Liver (tissue), 3 donors: Measurements from ENCODE around the gene CCNB1IP1.

ENCODE experiments used
- EGR1 ChIP-seq, 2 donors: IDR thresholded peaks; 2 replicates each; pipeline ENCODE4 v1.6.1; 2016 to 2018; ENCODE audit warnings: antibody characterized with exemption in 2 of 2, low read depth in 2 of 2
- HNF4G ChIP-seq: IDR thresholded peaks from 2 replicates; pipeline ENCODE4 v1.6.1; 2016; ENCODE audit warnings: antibody characterized with exemption
- NR2F2 ChIP-seq: IDR thresholded peaks from 2 replicates; pipeline ENCODE4 v1.6.1; 2016; ENCODE audit warnings: antibody characterized with exemption
- TAF1 ChIP-seq: conservative IDR thresholded peaks from 2 replicates; pipeline ENCODE4 v1.6.1; 2016; ENCODE audit warnings: antibody characterized with exemption, mild to moderate bottlenecking
- TF ChIP-seq, protein P1 (sequence below): IDR thresholded peaks from 2 replicates; pipeline ENCODE4 v1.6.1; 2016; ENCODE audit warnings: antibody characterized with exemption
- TF ChIP-seq, protein P2 (sequence below): fragments of 150-350 bp; IDR thresholded peaks from 2 replicates; pipeline ENCODE4 v1.5.1; 2017; ENCODE audit warnings: improper control_type of control experiment, low read depth, low read length; ENCODE audit not compliant: missing input control
- TF ChIP-seq, protein P3 (sequence below): IDR thresholded peaks from 2 replicates; pipeline ENCODE4 v1.6.1; 2016; ENCODE audit warnings: antibody characterized with exemption, mild to moderate bottlenecking
- donor health status: healthy.
- donor health status: healthy.

DNA sequence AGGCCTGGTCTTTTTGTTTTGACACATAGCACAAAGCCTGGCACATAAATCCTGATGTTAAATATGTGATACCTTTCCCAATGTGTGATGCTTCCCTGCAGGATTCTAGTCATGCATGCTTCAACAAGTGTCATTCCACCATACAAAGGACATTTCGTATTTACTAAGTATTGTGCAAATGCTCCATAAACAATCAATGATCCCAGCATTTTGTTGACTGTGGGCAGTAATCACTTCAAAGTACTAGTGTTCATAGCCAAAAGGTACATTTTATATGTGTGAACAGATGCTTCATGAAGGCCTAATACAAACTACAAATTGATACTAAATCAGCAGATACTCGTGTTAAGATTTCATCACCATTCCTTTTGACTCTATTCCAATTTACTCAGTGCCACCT lies 4.4 kb downstream of the CCNB1IP1 start:
- TF ChIP-seq, protein P1, sequence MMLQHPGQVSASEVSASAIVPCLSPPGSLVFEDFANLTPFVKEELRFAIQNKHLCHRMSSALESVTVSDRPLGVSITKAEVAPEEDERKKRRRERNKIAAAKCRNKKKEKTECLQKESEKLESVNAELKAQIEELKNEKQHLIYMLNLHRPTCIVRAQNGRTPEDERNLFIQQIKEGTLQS: peak; percentile 25
- TF ChIP-seq, protein P2, sequence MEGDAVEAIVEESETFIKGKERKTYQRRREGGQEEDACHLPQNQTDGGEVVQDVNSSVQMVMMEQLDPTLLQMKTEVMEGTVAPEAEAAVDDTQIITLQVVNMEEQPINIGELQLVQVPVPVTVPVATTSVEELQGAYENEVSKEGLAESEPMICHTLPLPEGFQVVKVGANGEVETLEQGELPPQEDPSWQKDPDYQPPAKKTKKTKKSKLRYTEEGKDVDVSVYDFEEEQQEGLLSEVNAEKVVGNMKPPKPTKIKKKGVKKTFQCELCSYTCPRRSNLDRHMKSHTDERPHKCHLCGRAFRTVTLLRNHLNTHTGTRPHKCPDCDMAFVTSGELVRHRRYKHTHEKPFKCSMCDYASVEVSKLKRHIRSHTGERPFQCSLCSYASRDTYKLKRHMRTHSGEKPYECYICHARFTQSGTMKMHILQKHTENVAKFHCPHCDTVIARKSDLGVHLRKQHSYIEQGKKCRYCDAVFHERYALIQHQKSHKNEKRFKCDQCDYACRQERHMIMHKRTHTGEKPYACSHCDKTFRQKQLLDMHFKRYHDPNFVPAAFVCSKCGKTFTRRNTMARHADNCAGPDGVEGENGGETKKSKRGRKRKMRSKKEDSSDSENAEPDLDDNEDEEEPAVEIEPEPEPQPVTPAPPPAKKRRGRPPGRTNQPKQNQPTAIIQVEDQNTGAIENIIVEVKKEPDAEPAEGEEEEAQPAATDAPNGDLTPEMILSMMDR: no peak
- TF ChIP-seq NR2F2 (no peak), EGR1 (IDR thresholded peaks at IDR 0.05; ENCODE audit: low read depth in 2 of 2) (no peak), TAF1 (no peak), HNF4G (no peak)
- TF ChIP-seq, protein P3, sequence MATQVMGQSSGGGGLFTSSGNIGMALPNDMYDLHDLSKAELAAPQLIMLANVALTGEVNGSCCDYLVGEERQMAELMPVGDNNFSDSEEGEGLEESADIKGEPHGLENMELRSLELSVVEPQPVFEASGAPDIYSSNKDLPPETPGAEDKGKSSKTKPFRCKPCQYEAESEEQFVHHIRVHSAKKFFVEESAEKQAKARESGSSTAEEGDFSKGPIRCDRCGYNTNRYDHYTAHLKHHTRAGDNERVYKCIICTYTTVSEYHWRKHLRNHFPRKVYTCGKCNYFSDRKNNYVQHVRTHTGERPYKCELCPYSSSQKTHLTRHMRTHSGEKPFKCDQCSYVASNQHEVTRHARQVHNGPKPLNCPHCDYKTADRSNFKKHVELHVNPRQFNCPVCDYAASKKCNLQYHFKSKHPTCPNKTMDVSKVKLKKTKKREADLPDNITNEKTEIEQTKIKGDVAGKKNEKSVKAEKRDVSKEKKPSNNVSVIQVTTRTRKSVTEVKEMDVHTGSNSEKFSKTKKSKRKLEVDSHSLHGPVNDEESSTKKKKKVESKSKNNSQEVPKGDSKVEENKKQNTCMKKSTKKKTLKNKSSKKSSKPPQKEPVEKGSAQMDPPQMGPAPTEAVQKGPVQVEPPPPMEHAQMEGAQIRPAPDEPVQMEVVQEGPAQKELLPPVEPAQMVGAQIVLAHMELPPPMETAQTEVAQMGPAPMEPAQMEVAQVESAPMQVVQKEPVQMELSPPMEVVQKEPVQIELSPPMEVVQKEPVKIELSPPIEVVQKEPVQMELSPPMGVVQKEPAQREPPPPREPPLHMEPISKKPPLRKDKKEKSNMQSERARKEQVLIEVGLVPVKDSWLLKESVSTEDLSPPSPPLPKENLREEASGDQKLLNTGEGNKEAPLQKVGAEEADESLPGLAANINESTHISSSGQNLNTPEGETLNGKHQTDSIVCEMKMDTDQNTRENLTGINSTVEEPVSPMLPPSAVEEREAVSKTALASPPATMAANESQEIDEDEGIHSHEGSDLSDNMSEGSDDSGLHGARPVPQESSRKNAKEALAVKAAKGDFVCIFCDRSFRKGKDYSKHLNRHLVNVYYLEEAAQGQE: no peak
